Calu3 (cell line): ENCODE data around the gene LGI4. TPM values are rescaled to one million over a fixed set of nuclear protein-coding genes. Genes with fewer than 3 reads are reported as not detected.

ENCODE experiments used
- BruUV-seq: library from RNA; stranded (reverse); fragments of 400-500 nt; replicated peaks from 2 replicates; lab custom pipeline; 2021; lab: Mats Ljungman, UMichigan
- CTCF ChIA-PET: fragments of 300-600 bp; sonication (Branson Sonifier 250); formaldehyde crosslinking; loops from one replicate; lab custom pipeline; 2022; ENCODE audit warnings: antibody characterized with exemption; lab: Charles Lee
- DNase-seq: peaks from one replicate; pipeline ENCODE4 v3.0.0; 2022
- H3K27ac Mint-ChIP-seq: one replicate; pipeline ENCODE4 v1.8.0; 2022; ENCODE audit warnings: mixed read lengths; ENCODE audit not compliant: unreplicated experiment
- H3K27me3 Mint-ChIP-seq: one replicate; pipeline ENCODE4 v1.8.0; 2022; ENCODE audit warnings: mixed read lengths; ENCODE audit not compliant: unreplicated experiment
- H3K36me3 Mint-ChIP-seq: one replicate; pipeline ENCODE4 v1.8.0; 2022; ENCODE audit warnings: mild to moderate bottlenecking, moderate library complexity, mixed read lengths; ENCODE audit not compliant: insufficient read depth, unreplicated experiment
- H3K4me1 Mint-ChIP-seq: one replicate; pipeline ENCODE4 v1.8.0; 2022; ENCODE audit warnings: mild to moderate bottlenecking, low read depth, mixed read lengths; ENCODE audit not compliant: unreplicated experiment
- H3K4me3 Mint-ChIP-seq: one replicate; pipeline ENCODE4 v1.8.0; 2022; ENCODE audit warnings: mild to moderate bottlenecking, low read depth, moderate library complexity, mixed read lengths; ENCODE audit not compliant: unreplicated experiment
- H3K9me3 Mint-ChIP-seq: one replicate; pipeline ENCODE4 v1.8.0; 2022; ENCODE audit warnings: low read depth, mixed read lengths; ENCODE audit not compliant: unreplicated experiment
- CTCF ChIP-seq: fragments of 200-600 bp; IDR thresholded peaks from one replicate; pipeline ENCODE4 v1.8.0; 2022; ENCODE audit warnings: antibody characterized with exemption; ENCODE audit not compliant: unreplicated experiment
- intact Hi-C: fragments of 100-400 bp; cut with micrococcal nuclease; formaldehyde crosslinking; loops from one replicate; pipeline ENCODE4 v1.10.0; 2022; ENCODE audit not compliant: unreplicated experiment
- total RNA-seq: library from RNA; stranded (reverse); gene quantifications from 2 replicates; pipeline ENCODE4 v1.2.3, GENCODE V29; 2022

The LGI4 gene
- total RNA-seq, 1 experiment from 2014 or later = 0.68 TPM

- H3K4me3 Mint-ChIP-seq = peak overlapping the region; percentile 48
- CTCF ChIA-PET = interaction anchor here (0.6 to 2.3 kb wide), 10 partner anchors 11 to 147 kb away, joined by 3 to 16 read pairs (median 4); no protein-coding TSS in a partner anchor
- peaks cover 26% of the 10 kb centered on the region for H3K36me3 Mint-ChIP-seq
- H3K27me3 Mint-ChIP-seq = peaks cover 17% of the 10 kb centered on the region
- H3K27ac Mint-ChIP-seq = no peak overlapping the region
- DNase-seq = peak; percentile 82
- intact Hi-C loops = loop anchor here (5.0 kb wide), 1 partner anchor 105 kb away; the partner anchor contains the start of gene LSR
- no peaks in the 10 kb centered on the region for H3K9me3 Mint-ChIP-seq
- TF ChIP-seq CTCF = peak; percentile 94
- BruUV-seq = no TSS peak
- H3K4me1 Mint-ChIP-seq = peaks cover 41% of the 10 kb centered on the region
Observed at GRCh38 chr19:35142606-35143230, 7.9 kb upstream of the LGI4 start.

GRCh38 chr19:35141837-35142605, 7.2 kb upstream of the LGI4 start:
- CTCF ChIA-PET = interaction anchor here (0.6 to 2.3 kb wide), 25 partner anchors 12 to 169 kb away, joined by 3 to 31 read pairs (median 5); partner anchors contain the start of gene FXYD3
- Mint-ChIP-seq H3K4me1 (peaks cover 48% of the 10 kb centered on the region), H3K4me3 (peak overlapping the region; percentile 48), H3K36me3 (peaks cover 26% of the 10 kb centered on the region), H3K9me3 (no peaks in the 10 kb centered on the region), H3K27me3 (peaks cover 17% of the 10 kb centered on the region), H3K27ac (no peak overlapping the region)
- no TSS peak for BruUV-seq
- TF ChIP-seq CTCF = no peak
- DNase-seq = no peak
- intact Hi-C loops = loop anchor here (5.0 kb wide), 1 partner anchor 105 kb away; the partner anchor contains the start of gene LSR

- CTCF ChIA-PET = interaction anchor here (0.6 to 2.3 kb wide), 28 partner anchors 12 to 502 kb away, joined by 3 to 31 read pairs (median 5); partner anchors contain the start of gene FXYD3
- DNase-seq = peak; percentile 97
- BruUV-seq = no TSS peak
- peaks cover 52% of the 10 kb centered on the region for H3K4me1 Mint-ChIP-seq
- no peak overlapping the region for H3K27ac Mint-ChIP-seq
- peak; percentile 31 for TF ChIP-seq CTCF
- H3K36me3 Mint-ChIP-seq = peaks cover 26% of the 10 kb centered on the region
- no peaks in the 10 kb centered on the region for H3K9me3 Mint-ChIP-seq
- H3K27me3 Mint-ChIP-seq = peaks cover 17% of the 10 kb centered on the region
- H3K4me3 Mint-ChIP-seq = peak overlapping the region; percentile 46
- intact Hi-C loops = loop anchor here (5.0 kb wide), 1 partner anchor 106 kb away; the partner anchor contains the start of gene LSR
Observed at GRCh38 chr19:35140962-35141836, 6.3 kb upstream of the LGI4 start.
